IPS-11a (cell line): ENCODE data around the gene SFXN4.
"Not testable (repeated sequence)": the region's sequence is repeated elsewhere in the genome, so short reads cannot be mapped to it uniquely, and the experiment has no call there.

Experiments
- H3K4me3 ChIP-seq: one replicate; pipeline ENCODE4 v1.5.1; 2013; ENCODE audit warnings: low read depth, low read length, control low read depth

The SFXN4 gene

DNA sequence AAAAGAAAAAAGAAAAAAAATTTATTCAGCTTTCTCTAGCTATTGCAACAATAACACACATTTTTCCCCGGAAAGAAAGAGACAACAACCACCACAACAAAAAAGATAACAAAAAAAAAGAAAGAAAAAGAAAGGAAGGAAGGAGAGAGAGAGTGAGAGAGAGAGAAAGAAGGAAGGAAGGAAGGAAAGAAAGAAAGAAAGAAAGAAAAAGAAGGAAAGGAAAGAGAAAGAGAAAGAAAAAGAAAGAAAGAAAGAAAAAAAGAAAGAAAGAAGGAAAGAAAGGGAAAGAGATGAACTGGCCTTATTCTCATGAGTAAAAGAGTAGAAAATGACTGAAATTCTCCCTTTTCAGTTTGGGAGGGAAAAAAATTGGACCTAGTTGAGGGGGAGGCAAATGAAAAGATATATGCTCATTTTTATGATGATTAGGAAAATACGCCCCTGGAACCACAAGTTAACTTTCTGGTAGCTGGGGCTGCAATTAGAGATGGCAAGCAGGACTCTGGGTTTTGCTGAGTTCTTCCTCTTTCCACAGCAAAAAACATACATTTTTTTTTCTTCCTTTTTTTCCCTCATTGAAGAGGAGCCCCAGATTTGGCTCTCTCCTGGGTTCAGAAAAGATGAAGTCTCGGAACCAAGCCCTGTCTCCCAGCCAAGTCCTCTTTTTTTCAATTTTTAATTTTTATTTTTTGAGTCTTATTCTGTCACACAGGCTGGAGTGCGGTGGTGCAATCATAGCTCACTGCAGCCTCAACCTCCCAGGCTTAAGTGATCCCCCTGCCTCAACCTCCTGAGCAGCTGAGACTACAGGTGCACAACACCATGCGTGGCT is 25.7 kb upstream of the SFXN4 start:
- H3K4me3 ChIP-seq = no peak overlapping the region

DNA sequence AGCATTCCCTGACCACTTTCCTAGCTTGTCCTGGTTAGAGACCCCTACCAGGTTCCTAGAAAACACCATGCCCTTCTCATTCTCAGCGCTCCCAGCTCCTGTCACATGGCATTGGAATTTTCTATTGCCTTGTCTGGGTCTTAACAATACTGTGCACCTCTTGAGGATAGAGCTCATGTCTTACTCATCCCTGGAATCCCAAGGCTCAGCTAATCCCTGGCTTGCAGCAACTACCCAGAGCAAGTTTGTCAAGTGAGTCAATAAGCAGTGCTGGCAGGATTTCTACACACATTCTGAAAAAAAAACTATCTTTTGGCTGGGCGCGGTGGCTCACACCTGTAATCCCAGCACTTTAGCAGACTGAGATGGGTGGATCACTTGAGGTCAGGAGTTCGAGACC is 24.8 kb upstream of the SFXN4 start:
- H3K4me3 ChIP-seq = no peak overlapping the region

DNA sequence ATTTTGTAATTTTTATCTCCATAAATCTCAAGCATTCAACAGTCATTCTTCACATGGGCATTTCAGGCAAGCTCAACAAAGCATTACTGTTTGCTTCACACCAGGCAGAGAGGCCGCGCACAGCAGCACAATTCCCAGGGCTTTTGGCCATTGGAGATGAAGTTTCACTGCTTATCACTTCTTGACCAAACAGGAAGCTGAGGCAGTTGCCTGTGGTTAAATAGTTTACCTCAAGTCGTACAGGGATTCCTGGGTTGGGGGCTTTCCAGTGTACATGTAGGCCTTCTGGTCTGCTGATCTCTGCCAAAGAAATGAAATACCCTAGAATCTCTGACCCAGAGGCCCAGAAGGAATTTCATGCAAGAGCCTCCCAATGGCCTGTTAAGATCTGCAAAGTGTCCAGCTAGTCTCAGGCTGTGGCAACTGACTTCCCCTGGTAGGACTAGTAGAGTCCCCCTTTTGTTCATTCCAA is 24.3 kb upstream of the SFXN4 start:
- H3K4me3 ChIP-seq = no peak overlapping the region

DNA sequence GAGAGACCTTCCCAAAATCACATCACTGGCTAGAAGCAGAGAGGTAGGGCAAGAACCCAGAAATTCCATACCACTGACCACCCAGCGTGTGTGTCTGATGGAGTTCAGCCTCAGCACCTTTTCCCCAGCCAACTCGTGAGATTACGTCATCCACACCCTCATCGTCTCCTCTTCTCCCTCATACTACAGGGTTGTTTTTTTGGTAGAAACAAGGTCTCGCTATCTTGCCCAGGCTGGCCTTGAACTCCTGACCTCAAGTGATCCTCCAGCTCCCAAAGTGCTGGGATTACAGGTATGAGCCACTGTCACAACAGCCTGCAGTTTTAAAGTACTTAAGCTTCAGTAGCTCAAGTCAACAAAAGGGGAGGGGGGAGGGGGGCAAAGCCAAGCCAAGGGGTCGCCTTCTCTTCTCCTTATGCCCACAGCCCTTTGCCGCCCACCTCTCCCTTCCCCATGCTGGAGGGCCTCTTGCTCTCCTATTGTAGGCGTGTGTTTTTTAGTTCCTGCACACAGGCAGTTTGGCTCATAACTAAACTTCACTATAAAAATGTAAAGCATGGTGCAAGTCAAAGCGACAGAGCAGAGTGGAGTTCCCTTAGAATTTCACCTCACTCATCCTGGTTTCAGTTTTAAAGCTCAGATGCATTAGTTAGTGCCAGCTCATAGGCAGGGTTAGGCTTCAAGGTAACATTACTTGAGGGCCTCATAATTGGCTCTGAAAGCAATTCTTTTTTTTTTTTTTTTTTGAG is 18.3 kb upstream of the SFXN4 start:
- H3K4me3 ChIP-seq = no peak overlapping the region

DNA sequence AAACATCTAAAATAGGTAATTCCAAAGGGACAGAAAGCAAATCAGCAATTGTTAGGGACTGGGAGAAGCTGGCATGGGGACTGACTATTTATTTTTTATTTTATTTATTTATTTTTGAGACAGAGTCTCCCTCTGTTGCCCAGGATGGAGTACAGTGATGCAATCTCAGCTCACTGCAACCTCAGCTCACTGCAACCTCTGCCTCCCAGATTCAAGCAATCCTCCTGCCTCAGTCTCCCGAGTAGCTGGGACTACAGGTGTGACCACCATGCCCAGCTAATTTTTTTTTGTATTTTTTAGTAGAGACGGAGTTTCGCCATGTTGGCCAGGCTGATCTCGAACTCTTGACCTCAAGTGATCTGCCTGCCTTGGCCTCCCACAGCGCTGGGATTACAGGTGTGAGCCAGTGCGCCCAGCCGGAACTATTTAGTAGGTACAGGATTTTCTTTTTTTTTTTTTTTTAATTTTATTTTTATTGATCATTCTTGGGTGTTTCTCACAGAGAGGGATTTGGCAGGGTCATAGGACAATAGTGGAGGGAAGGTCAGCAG is 15.4 kb upstream of the SFXN4 start:
- not testable (repeated sequence) for H3K4me3 ChIP-seq

DNA sequence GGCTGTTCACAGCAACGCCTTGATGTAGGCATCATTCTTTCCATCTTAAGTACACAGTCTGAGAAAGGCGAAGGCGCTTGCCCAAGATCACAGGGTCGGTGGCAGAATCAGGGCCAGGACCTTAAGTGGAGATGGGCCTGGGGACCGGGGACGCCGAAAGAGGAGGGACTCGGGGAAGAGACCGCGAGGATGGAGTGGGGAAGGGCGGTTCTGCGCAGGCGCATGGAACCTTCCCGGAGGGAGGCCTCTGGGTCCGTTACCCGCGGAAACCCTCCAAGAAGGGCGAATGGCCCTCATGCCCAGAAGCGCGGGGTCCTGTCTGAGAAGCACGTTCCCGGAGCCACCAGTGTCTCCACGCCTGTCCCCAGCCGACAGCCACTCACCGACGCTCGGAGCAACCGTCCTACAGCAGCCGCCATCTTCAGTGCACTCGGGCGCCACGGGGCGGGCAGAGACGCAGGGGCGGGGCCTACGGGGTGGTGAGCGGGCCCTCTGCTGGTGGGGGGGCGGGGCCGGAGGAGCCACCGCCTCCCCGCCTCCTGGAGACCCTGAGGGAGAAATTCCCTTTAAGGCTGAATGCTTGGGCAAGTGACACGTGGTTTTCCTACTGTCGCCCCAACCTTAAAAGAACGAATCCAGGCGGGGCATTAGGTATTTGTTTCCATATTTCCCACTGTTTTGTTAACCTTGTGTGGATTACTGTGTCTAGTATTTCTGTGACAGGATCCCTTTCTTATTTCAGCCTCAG is 13.0 kb upstream of the SFXN4 start, which contains the start of gene PRDX3:
Gene PRDX3, minus strand, starts transcription at position 441 of the 748 bp plus-strand sequence. Its CDS starts 22 bp downstream, at position 419.
- peak within 1 kb of the TSS; percentile 95 for H3K4me3 ChIP-seq

DNA sequence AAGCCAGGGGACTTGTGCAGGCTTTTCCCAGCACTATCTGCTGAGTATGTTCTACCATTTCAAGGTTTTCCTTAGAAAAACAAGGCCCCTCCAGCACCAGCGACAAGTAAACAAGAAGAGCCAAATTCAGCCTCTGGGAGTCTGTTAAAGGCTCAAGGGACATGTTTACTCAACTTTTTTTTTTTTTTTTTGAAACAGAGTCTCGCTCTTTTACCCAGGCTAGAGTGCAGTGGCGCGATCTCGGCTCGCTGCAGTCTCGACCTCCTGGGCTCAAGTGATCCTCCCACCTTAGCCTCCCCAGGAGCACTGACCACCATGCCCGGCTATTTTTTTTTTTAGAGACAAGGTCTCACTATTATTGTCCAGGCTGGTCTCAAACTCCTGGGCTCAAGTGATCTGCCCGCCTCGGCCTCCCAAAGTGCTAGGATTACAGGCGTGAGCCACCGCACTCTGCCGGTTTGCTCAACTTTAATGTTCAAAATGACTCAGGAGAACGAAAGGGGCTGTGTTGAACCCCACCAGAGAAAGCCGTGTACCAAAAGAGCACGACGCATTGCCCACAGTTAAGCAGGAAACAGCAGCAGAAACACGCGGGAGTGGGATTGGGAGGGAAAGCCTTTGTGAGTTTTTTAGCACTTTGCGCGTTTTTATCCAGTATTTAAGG is 12.3 kb upstream of the SFXN4 start:
- peak overlapping the region; percentile 95 for H3K4me3 ChIP-seq

DNA sequence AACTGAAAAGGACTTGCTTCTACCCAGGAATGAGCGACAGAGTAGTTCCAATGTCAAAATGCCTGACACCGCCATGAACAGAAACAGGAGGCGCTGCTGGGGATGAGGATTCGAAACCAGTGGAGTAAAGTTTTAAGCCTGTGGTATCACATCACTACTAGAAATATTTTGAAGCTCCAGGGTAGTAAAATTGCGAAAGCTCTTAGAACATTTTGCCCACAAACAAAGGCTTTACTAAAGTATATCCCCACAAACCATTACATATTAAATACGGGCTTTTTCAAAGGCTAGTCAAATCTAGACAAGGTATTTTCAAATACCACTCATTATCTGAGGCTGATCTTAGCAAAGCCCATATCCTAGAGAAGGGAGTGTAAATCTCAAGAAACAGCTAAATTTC is 10.7 kb upstream of the SFXN4 start:
- no peak overlapping the region for H3K4me3 ChIP-seq

DNA sequence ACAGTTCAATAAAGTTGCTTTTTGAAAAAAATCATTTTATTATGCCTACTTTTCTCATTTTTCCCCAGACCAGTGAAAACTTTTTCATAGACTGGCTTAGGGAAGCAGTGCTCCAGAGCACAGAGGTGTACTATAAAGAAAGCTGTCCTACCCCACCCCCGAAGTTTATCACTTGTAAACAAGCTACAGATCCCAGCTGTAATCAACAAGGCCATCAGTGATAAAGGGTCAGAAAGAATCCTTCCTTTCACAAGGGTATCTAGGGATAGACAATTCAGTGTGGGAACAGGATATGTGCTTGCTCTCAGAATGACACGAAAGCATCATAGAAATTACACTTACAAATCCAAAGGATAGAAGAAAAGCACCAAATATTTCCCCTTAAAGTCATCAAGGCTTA is 8.6 kb upstream of the SFXN4 start:
- no peak overlapping the region for H3K4me3 ChIP-seq

DNA sequence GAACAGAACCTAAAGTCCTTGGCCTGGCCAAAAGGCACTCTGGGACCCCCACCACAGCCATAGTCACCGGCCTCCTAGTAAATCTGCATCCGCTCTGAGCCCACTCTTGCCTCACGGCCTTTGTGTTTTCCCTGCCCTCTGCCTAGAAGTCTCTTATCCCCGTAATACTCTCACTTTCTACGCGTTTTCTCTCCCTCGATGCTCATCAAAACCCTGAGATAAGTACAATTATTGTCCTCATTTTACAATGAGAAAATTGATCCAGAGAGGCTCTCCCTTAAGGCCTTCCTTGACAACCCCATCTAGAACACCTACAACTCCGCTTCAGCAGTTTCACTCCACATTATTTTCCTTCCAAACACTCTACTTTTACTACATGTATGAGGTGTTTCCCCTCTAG is 1.5 kb upstream of the SFXN4 start:
- H3K4me3 ChIP-seq = no peak overlapping the region

DNA sequence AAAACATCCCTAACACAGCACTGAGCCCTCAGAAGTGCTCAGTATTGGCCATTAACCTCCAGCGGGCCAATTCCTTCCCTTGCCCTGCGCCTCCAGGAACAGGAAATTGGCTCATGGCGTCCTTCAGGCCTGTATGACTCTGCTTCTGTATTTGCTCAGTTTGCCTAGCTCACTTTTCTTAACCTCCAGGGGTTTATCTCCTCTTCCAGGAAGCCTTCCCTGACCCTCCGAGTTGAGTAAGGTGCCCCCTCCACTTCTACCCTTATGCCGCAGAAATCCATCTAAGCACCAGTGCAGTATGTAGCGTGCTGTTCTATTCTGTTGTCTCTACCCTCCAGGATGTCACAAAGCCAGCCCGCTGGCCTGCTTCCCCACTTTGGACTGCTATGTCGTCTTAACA is 1.1 kb upstream of the SFXN4 start:
- no peak overlapping the region for H3K4me3 ChIP-seq

DNA sequence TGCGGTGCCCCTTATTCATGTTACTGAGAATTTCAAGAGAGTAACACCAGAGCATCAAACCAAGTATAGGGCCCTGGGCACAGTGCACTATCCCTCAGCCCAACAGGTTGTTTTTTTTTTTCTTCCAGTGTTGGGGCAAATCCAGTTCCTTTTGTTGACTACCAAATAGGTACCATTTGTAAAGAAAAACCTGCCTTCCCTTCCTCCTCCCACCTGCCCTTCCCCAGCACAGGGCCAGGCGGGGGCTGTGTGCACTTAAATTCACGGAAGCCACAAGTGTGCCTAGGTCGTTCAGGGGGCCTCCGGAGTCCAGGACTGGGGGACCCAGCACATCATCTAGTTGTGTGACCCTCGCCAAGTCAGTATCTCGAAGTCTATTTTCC is 595 bp upstream of the SFXN4 start:
- peak overlapping the region; percentile 60 for H3K4me3 ChIP-seq

DNA sequence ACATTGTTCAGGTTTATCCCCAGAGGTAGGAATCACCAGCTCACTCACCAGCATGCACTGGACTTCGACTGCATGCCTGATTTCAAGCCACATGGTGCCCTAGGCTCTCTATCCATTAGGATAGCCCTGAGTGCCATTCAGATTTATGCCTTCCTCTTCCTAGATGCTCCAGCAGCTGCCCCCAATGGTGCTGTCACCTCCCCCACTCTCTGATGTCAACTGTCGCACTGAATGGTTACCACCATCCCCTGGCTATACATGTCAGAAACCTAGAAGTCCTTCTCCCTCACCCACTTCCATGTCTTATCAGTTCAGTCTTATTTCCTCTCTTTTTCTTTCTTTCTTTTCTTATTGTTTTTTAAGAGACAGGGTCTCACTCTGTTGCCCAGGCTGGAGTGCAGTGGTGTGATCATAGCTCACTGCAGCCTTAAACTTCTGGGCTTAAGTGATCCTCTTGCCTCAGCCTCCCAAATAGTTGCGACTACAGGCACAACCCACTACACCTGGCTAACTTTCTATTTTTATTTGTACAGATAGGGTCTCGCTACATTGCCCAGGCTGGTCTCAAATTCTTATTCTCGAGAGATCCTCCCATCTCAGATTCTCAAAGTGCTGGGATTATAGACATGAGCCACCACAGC is 2.9 kb downstream of the SFXN4 start:
- no peak overlapping the region for H3K4me3 ChIP-seq

DNA sequence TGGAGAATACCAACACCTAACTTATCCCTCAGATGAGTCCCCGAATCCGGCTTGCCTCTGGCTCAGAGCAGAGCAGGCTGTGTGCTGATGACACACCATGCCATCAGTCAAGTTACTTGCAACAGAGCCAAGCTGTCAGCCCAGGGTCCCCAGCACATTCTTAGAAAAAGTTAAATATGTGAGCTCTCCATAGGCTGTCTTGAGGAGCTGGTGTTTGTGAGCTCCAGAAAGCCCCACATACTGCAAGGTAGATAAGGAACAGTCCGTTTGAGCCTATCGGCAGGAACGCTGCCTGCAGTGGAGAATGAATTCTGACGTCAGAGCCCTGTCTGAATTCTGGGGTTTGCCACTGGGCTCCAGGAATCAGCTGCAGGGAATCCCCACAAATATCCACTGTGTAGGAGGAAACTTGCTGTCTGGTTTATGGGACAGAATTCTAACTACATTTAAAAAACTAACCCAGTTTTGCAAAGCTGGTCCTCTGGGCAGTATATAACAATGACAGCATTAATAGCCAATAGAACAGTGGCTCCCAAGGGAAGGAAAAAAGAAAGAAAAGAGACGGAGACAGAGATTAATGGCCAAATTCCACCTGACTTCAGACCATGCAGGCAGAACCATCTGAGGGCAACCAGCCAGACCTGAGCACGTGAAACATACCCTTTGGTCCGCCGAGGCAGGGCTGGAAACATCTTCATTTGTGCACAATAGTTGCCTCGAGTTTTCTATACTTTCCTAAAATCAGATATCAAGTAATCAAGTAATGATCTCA is 3.6 kb downstream of the SFXN4 start:
- no peak overlapping the region for H3K4me3 ChIP-seq

DNA sequence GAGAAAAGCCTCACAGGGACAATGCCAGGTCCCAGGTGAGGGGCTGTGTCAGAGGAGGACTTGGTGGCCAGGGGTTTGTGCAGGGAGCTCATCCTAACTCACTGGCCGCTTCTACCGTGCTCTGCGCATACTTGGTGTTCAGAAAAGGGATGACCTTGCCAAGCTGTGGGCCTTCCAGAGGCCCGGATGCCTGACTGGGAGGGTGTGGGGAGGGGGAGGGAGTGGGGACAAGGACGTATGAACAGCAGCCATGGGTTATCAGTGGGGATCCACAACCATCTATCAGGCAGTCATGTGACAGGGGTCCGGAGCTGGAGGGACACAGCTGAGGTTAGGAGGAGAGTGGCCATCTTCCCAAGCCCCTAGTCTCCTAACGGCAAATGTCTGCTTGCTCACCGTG is 6.2 kb downstream of the SFXN4 start:
- no peak overlapping the region for H3K4me3 ChIP-seq

DNA sequence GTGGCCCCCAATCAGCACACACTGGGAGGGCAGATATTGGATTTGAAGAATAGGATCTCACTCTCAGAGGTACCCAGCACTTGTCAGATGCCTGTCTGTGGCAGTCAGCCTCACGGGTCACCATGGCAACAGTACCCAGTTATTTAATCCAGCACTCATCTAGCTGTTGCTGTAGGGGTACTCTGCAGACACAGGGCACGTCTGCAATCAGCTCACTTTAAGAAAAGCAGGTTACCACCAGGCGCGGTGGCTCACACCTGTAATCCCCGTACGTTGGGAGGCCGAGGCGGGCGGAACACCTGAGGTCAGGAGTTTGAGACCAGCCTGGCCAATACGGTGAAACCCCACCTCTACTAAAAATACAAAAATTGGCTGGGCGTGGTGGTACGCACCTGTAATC is 11.9 kb downstream of the SFXN4 start:
- no peak overlapping the region for H3K4me3 ChIP-seq

DNA sequence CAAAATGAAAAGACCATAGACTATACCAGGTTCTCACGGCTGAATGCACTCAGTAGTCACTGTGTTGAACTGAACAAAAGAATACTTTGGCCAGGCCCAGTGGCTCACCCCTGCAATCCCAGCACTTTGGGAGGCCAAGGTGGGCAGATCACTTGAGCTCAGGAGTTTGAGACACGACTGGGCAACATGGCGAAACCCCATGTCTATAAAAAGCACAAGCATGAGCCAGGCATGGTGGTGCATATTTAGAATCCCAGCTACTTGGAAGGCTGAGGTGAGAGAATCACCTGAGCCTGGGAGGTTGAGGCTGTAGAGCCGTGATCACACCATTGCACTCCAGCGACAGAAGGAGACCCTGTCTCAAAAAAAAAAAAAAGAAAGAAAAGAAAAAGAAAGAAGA is 12.5 kb downstream of the SFXN4 start:
- no peak overlapping the region for H3K4me3 ChIP-seq

DNA sequence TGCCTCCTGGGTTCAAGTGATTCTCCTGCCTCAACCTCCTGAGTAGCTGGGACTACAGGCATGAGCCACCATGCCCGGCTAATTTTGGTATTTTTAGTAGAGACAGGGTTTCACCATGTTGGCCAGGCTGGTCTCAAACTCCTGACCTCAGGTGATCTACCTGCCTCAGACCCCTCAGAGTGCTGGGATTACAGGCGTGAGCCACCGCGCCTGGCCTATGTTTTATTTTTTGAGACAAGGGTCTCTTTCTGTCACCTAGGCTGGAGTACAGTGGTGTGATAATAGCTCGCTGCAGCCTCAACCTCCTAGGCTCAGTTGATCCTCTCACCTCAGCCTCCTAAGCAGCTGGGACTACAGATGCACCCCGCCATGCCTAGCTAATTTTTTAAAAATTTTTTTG is 13.9 kb downstream of the SFXN4 start:
- H3K4me3 ChIP-seq = not testable (repeated sequence)

DNA sequence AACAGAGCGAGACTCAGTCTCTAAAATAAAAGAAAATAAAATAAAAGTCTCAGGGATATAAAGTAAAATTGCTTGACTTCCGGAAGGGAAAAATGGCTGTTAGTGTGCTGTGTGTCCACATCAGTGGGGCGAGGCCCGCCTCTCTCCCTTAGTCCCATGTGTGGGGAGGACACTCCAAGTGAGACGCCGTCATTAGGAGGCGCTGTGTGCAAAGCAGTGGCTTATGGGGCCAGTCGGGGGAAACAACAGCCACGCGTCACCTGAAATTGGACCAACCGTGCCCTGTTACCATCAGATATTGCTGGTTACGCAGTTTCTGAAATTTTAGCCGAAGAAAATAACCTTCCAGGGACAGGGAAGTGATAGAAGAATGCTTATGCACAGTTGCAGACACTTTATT is 15.8 kb downstream of the SFXN4 start:
- H3K4me3 ChIP-seq = no peak overlapping the region
